Glutamatergic neuron (in vitro differentiated cells): Measurements from ENCODE around the gene KRT32. TPM values are rescaled to one million over a fixed set of nuclear protein-coding genes. Genes with fewer than 3 reads are reported as not detected.

Experiments
- DNase-seq: peaks from one replicate; pipeline ENCODE4 v3.0.0; 2022
- H3K27ac Mint-ChIP-seq: one replicate; pipeline ENCODE4 v1.8.0; 2020; ENCODE audit warnings: mild to moderate bottlenecking, mixed read lengths, inconsistent platforms; ENCODE audit not compliant: unreplicated experiment
- H3K27me3 Mint-ChIP-seq: one replicate; pipeline ENCODE4 v1.8.0; 2020; ENCODE audit warnings: mild to moderate bottlenecking, moderate library complexity, mixed read lengths, inconsistent platforms; ENCODE audit not compliant: unreplicated experiment
- H3K36me3 Mint-ChIP-seq: one replicate; pipeline ENCODE4 v1.8.0; 2020; ENCODE audit warnings: mild to moderate bottlenecking, mixed read lengths, inconsistent platforms; ENCODE audit not compliant: unreplicated experiment
- H3K4me1 Mint-ChIP-seq: one replicate; pipeline ENCODE4 v1.8.0; 2020; ENCODE audit warnings: mild to moderate bottlenecking, low read depth, mixed read lengths, inconsistent platforms; ENCODE audit not compliant: unreplicated experiment
- H3K4me3 Mint-ChIP-seq: one replicate; pipeline ENCODE4 v1.8.0; 2020; ENCODE audit warnings: mild to moderate bottlenecking, mixed read lengths, inconsistent platforms; ENCODE audit not compliant: unreplicated experiment
- H3K9me3 Mint-ChIP-seq: one replicate; pipeline ENCODE4 v1.8.0; 2020; ENCODE audit warnings: mild to moderate bottlenecking, moderate library complexity, mixed read lengths, inconsistent platforms; ENCODE audit not compliant: unreplicated experiment
- microRNA-seq: library from miRNA; unstranded; fragments of <30 nt; microRNA quantifications from one replicate; pipeline ENCODE4, GENCODE V29; 2020; ENCODE audit not compliant: unreplicated experiment
- total RNA-seq: library from RNA; stranded (reverse); fragmentation: NEBNext Ultra II Directional; extraction: Animal tissue kit (Norgen Biotek cat#: 25700); gene quantifications from one replicate; pipeline ENCODE4 v1.2.1, GENCODE V29; 2021; ENCODE audit not compliant: unreplicated experiment
- TF ChIP-seq, protein P1 (sequence below): fragments of 200-600 bp; sonication (generic); IDR thresholded peaks from one replicate; pipeline ENCODE4 v1.5.0; 2021; ENCODE audit not compliant: partially characterized antibody, unreplicated experiment

Gene KRT32
- total RNA-seq, 1 donor from 2014 or later: not detected

DNA sequence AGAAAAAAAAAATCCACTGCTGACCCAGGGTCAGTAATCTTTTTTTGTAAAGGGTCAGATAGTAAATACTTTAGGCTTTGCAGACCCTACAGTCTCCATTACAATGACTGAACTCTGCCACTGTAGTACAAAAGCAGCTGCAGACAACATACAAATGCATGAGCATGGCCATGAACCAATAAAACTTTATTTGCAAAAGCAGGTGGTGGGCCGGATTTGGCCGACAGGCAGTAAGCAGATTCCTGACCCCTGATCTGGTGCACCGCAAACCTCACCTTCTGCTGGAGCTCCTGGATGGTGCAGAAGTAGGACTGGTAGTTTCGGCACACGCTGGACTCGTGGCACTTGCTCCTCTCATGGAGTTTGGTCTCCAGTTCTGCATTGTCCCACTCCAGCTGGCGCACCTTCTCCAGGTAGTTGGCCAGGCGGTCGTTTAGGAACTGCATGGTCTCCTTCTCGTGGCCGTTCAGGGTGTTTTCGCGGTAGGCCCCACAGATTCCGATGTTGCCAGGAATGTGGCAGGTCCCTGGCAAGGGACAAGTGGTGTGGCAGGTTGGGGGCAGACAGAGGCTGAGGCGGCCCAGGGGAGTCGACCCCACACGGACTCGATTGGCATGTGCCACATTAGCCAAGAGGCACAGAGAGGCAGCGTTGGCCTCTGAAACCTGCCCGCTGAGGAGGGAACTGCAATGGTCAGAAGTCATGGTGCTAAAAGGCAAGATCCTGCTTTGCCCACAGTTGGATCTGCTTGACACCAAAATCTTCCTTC is 55.9 kb downstream of the KRT32 start:
- TF ChIP-seq, protein P1, sequence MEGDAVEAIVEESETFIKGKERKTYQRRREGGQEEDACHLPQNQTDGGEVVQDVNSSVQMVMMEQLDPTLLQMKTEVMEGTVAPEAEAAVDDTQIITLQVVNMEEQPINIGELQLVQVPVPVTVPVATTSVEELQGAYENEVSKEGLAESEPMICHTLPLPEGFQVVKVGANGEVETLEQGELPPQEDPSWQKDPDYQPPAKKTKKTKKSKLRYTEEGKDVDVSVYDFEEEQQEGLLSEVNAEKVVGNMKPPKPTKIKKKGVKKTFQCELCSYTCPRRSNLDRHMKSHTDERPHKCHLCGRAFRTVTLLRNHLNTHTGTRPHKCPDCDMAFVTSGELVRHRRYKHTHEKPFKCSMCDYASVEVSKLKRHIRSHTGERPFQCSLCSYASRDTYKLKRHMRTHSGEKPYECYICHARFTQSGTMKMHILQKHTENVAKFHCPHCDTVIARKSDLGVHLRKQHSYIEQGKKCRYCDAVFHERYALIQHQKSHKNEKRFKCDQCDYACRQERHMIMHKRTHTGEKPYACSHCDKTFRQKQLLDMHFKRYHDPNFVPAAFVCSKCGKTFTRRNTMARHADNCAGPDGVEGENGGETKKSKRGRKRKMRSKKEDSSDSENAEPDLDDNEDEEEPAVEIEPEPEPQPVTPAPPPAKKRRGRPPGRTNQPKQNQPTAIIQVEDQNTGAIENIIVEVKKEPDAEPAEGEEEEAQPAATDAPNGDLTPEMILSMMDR: no peak
- Mint-ChIP-seq H3K36me3 (no peaks in the 10 kb centered on the region), H3K4me3 (no peak overlapping the region), H3K9me3 (no peaks in the 10 kb centered on the region), H3K4me1 (peaks cover under 1% of the 10 kb centered on the region), H3K27me3 (peaks cover 2% of the 10 kb centered on the region), H3K27ac (no peak overlapping the region)
- no peak for DNase-seq

Small RNA genes lying within 50 kb of the gene (microRNA-seq; reads per million reads assigned to microRNA genes)
- gene MIR6510: not detected

Other genes starting within 250 kb of the KRT32 start
- not detected for gene KRTAP9-2, start 240.7 kb downstream of the KRT32 start, total RNA-seq
- not detected for gene KRTAP9-3, start 234.9 kb downstream of the KRT32 start, total RNA-seq
- gene KRTAP9-8, start 229.4 kb downstream of the KRT32 start, total RNA-seq: not detected
- gene KRTAP9-4, start 217.7 kb downstream of the KRT32 start, total RNA-seq: not detected
- gene KRTAP9-9, start 212.0 kb downstream of the KRT32 start, total RNA-seq: not detected
- gene KRTAP9-6, start 202.0 kb downstream of the KRT32 start, total RNA-seq: not detected
- not detected for gene KRTAP9-7, start 191.7 kb downstream of the KRT32 start, total RNA-seq
- gene KRTAP29-1, start 164.5 kb downstream of the KRT32 start, total RNA-seq: not detected
- not detected for gene KRTAP16-1, start 158.1 kb downstream of the KRT32 start, total RNA-seq
- not detected for gene KRTAP17-1, start 151.7 kb downstream of the KRT32 start, total RNA-seq
- gene KRT33A, start 116.6 kb downstream of the KRT32 start, total RNA-seq: not detected
- 0.61 TPM for gene KRT33B, start 97.6 kb downstream of the KRT32 start, total RNA-seq
- gene KRT34, start 85.1 kb downstream of the KRT32 start, total RNA-seq: not detected
- gene KRT31, start 69.8 kb downstream of the KRT32 start, total RNA-seq: not detected
- gene KRT37, start 42.8 kb downstream of the KRT32 start, total RNA-seq: not detected
- not detected for gene KRT38, start 26.4 kb downstream of the KRT32 start, total RNA-seq
- not detected for gene KRT35, start 13.8 kb upstream of the KRT32 start, total RNA-seq
- gene KRT36, start 22.5 kb upstream of the KRT32 start, total RNA-seq: not detected
- gene KRT13, start 38.2 kb upstream of the KRT32 start, total RNA-seq: not detected
- gene KRT15, start 51.5 kb upstream of the KRT32 start, total RNA-seq: not detected
- 0.69 TPM for gene KRT19, start 60.9 kb upstream of the KRT32 start, total RNA-seq
- not detected for gene KRT9, start 104.7 kb upstream of the KRT32 start, total RNA-seq
- gene KRT14, start 119.5 kb upstream of the KRT32 start, total RNA-seq: not detected
- gene KRT16, start 145.4 kb upstream of the KRT32 start, total RNA-seq: not detected
- gene KRT17, start 157.2 kb upstream of the KRT32 start, total RNA-seq: not detected
- gene EIF1, start 221.5 kb upstream of the KRT32 start, total RNA-seq: 1,088 TPM
- not detected for gene GAST, start 244.9 kb upstream of the KRT32 start, total RNA-seq